GM21723 (cell line): ENCODE measurements around the gene SYNE1.
"Not testable (repeated sequence)": the region's sequence is repeated elsewhere in the genome, so short reads cannot be mapped to it uniquely, and the experiment has no call there.

ENCODE experiments used
- ATAC-seq: cut with Tn5 transposase; IDR thresholded peaks from one replicate; pipeline ENCODE4 v1.9.1; 2021; ENCODE audit warnings: mild to moderate bottlenecking, moderate library complexity; ENCODE audit not compliant: unreplicated experiment

The SYNE1 gene

DNA sequence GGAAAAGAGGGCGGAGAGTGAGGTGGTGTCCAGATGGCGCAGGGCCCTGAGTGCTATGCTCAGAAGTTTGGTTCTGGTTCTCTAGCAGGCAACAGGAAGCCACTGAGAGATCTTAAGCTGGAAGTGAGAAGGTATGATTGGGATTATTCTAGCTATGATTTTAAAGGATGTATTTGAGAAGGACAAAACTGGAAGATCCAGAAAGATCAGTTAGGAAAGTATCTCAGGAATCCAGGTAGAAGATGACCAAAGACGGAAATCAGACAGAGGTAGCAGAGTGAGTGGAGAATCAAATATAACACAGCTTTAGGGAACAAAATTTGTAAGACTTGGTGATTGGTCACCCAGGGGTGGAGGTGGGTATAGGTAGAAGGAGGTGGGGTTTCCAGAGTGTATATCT lies 5.8 kb downstream of the SYNE1 start:
- no peak for ATAC-seq

DNA sequence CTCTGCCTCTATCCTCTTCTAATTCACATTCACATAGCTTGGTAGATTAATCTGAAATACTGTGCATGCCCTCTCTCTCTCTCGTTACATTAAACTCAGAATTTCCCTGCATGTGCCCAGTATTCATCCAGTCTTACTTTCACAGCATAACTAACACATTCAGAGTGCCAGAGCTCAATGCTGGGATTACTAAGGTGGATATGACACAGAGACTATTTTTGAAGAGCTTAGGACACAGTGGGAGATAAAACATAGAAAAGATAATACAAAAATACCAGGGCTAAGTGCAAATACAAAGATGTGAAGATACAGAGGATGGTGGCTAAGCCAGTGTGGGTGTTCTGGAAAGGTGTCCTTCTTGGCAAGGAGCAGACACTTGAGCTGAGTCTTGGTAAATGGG lies 6.3 kb downstream of the SYNE1 start:
- ATAC-seq: no peak

DNA sequence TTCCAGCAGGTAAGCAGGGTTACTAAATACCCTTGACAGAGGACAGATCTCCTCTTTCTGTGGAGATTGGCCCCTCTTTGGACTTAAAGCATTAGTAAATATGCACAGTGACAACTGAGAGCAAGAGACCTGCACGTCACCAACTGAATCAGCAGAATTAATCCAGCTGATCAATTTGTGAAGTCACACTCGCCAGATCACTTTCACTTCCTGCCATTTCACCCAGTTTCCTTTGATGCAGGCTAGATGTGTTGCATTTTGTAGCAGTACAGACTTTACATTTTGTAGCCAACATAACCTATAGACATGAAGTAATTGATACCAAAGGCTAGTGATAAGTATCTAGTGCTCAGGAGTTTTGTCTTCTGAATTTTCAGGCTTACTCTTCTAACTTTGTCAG lies 11.9 kb downstream of the SYNE1 start:
- no peak for ATAC-seq

DNA sequence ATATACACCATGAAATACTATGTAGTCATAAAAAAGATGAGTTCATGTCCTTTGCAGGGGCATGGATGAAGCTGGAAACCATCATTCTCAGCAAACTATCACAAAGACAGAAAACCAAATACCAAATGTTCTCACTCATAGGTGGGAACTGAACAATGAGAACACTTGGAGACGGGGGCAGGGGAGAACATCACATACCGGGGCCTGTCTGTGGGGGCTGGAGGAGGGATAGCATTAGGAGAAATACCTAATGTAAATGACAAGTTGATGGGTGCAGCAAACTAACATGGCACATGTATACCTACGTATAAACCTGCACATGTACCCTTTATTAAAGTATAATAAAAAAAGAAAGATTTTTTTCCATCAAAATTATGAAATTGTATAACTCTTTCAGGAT lies 22.4 kb downstream of the SYNE1 start:
- not testable (repeated sequence) for ATAC-seq

DNA sequence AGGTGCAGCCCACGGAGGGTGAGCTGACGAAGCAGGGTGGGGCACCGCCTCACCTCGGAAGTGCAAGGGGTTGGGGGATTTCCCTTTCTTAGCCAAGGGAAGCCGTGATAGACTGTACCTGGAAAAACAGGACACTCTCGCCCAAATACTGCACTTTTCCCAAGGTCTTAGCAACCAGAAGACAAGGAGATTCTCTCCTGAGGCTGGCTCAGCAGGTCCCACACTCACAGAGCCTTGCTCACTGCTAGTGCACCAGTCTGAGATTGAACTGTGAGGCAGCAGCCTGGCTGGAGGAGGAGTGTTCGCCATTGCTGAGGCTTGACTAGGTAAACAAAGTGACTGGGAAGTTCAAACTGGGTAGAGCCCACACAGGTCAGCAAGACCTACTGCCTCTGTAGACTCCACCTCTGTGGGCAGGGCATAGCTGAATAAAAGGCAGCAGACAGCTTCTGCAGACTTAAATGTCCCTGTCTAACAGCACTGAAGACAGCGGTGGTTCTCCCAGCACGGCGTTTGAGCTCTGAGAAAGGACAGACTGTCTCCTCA lies 28.0 kb downstream of the SYNE1 start:
- ATAC-seq: no peak

DNA sequence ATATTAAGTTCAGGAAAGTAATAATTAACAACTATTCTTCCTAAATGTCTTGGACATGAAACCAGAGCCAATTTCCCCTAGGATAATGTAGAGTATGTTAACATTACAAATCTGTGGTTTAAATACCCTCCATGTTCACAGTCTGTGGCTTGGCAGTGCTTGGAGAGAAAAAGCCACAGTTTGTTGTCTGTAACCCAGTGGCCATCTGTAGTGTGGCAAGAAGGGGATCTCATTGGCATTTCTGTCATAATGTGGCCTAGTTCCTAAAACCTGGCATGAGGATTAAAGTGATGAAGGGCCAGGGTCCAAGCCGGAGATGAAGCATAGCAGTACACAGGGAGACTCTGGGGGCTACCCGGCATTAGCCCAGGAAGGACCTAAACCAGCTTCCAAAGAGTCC lies 31.2 kb downstream of the SYNE1 start:
- no peak for ATAC-seq

DNA sequence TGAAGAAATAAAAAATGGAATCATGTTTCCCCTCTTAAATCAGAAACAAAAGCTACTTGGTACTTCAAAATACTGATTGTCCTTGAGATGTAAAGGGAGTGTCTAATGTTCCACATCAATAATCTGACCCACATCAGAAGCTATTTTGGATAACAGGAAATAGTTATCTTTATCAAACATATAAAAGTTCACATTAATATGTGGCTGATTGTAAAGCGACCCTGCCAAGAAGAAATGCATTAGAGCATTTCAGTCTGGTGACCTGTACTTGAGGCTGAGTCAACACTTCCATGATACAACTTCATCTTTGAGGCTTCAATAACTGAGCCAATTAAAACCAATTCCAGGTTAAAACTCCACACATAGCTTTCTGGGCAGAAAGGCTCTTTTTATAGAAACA lies 31.8 kb downstream of the SYNE1 start:
- no peak for ATAC-seq

DNA sequence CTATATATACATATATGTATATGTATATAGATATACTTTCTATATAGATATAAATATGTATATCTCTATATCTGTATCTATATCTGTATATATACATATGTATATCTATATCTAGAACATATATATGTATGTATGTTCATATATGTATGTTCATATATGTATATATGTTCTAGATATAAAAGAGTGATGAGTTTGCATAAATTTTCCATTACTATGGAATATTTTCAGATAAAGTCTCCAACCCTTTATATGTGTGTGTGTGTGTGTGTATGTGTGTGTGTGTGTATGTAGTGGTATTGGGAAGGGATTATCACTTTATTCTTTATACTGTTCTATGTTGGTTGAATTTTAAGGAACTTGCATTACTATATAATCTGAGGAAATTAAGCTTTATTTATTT lies 33.3 kb downstream of the SYNE1 start:
- ATAC-seq: no peak

DNA sequence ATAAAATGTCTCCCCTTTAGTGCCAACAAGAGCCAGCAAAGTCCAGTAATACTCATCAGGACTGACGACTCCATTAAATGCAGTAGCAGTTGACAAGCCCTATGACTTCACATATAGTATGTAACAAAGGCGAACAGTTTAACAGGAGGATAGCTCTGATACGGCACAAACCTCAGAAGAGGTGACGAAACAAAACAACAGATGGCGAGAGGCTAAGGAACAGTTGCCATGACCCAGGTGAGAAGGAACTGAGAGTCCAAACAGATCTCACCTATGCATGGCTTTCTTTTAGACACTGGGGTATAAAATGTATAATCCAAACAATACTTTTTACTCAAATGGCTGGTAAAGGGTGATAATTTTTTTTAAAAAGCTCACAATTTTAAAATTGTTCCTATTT lies 37.1 kb downstream of the SYNE1 start:
- no peak for ATAC-seq

DNA sequence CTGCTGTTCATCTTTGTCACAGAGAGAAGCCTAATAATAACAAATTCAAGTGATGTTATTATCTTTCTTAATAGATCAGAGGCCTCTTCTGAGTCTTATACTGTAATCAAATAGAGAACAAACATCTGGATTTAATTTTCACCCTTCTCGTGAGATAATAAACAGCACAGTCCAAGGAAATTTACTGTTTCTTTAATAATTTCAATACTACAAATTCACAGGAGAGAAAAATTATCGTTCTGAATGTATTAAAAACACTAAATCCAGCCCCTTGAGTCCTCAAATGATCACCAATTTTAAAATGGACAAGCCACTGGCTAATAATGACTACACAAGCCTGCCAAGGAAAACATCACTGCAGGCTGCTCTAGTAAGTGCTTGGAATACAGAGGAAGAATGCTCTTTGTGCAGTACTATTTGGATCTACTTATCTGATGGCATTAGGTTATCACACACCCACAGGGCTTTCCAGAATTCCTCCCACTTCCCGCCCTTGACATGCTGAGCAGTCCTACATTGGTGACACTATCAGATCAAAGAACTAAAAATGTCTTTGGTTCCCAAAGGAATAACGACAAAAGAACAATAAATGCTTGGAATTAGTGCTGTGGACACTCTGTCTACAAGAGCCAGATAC lies 38.1 kb downstream of the SYNE1 start:
- ATAC-seq: no peak

DNA sequence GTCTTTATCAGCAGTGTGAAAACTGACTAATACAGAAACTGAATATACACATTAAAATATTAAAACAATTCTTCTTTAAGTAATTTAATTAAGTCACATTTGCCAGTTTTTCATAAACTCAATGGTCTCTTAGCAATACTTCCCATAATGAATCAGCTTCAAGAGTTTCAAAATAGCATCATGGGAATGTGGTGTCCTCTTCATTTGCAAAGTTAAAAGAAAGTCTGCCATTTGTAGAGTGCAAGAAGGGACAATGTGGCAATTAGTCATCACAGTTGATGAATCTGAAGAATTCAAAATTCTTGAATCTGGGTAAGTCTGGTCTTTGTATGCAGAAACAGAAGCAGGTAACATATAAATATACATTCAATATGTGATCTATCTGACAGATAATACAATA lies 38.7 kb downstream of the SYNE1 start:
- no peak for ATAC-seq

DNA sequence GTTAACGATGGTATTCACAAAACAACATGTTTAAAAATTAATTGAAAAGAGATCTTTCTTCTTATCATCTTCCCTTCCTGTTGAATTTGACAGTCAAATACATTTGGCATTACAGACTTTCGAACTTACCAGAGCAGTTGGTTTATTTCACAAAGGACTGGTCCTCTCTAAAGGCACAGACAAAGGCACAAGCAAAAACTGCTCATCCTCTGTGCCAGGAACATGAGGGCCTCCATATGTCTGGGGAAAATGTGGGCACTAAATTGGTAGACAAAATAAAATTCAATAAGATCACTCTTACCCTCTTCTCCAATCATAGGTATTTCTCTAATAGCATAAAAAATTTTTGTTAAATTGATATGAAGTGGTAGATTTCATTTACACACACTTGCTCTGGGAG lies 40.4 kb downstream of the SYNE1 start:
- ATAC-seq: no peak

DNA sequence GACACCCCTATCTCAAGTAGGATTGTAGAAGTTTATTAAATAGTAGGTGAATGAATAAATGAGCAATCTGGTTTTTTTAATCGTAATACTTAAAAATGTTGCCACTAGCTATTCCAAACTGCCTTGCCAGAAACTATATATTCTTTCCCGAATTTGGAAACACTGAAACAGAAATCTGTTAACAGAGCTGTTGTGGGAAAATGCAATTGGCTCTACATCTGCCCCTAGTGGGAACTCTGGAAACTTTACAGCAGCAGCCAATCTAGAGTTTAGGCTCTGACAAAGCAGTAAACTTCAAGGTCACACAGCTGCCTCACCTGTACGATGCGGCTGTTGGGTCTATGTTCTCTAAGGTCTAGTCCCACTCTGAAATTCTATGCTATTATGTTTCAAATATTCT lies 41.7 kb downstream of the SYNE1 start:
- ATAC-seq: no peak

DNA sequence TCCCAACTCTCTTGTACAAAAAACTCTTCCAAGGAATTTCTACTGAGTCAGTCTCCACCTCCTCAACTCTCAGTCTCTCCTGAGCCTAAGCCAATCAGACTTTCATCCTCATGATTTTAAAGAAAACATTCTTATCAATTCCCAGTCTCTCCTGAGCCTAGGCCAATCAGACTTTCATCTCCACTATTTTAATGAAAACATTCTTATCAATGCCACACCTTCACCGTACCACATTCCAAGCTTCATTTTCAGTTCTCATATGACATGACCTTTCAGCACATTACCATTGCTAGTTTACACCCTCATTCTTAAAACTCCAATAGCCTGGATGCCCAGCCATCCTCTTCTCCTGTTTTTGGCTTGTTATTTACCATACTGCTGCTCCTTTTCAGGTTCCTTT lies 42.5 kb downstream of the SYNE1 start:
- no peak for ATAC-seq

DNA sequence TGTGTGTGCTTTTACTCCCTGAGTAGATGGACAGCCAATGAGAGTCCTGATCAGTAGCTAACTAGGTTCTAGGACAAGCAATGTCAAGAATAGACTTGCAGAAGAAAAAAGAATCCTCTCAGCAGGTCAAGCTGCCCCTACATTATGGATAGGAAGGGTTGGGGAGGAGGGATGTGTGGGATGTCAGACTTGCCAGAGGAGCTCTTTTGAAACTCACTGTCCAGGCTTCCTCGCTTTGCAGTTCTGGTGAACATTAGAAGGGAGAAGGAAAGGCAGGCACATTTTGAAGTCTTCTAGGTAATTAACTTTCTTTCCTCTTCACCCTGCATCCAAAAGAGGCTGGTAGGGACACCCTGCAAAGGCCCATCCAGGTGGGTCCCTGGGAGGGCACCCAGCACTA lies 48.7 kb downstream of the SYNE1 start:
- ATAC-seq: no peak

DNA sequence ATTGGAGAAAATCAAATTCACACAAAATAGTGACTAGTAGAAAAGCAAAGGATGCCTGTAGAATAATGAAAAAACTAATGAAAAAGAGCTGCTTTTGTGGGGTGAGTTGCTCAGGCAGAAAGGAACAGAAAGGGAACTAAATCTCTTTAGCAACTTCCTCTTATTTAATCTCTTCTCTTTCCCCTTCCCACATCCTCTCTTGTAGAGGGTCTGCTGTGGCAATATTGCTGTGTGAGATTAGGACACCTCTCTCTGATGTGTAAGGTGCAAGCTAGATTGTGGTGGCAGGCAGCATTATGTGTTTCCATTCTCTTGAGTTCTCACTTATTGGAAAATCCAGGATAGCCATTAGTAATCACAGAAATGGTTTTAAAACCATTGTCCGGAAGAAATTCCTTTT lies 49.7 kb downstream of the SYNE1 start:
- ATAC-seq: no peak

DNA sequence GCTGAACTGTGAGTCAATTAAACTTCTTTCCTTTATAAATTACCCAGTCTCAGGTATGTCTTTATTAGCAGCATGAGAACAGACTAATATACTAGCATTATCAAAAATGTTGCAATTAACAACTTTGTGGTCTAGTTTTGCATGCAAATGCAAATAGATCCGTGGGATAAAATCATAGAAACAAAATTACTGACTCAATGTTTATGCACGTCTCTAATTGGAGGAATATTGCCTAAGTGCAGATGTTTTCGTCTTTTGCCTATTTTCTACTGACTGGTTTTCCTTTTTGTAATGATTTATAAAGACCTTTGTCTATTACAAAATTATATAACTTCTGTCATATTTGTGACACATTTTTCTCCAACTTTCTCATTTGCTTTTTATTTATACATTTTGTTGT lies 51.9 kb downstream of the SYNE1 start:
- no peak for ATAC-seq

DNA sequence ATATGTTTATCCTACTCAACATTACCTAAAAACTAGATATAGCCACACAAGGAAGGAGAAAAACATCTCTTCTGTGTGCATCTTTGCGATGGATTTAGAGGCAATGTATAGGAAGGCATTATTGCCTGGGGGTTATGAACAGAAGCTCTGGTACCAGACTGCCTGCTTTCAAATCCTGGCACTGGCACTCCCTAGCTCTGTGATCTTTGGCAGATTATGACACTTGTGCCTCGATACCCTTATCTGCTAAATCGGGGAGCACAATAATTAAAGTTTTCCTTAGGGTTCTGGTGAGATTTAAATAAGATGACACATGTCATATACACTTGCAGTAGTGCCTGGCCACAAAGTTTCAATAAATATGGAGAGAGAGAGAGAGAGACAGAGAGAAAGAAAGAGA lies 53.3 kb downstream of the SYNE1 start:
- ATAC-seq: no peak

DNA sequence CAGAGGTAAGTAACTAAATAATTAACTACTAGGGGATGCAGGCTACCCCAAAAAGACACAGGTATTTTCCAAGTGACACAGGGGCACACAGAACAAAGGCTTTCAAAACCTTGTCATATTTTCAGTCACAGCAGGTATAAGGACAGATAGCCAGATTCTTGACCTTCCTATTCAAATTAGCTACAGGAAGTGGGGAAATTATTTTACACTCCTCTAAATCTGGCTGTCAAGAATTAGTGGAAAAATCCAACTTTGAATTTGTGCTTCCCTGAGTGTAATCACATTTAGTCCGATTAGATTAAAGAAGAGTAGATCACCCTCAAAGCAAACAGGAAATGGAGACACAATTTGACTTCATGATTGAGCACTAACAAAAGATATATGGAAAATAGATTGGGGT lies 60.6 kb downstream of the SYNE1 start:
- ATAC-seq: no peak

DNA sequence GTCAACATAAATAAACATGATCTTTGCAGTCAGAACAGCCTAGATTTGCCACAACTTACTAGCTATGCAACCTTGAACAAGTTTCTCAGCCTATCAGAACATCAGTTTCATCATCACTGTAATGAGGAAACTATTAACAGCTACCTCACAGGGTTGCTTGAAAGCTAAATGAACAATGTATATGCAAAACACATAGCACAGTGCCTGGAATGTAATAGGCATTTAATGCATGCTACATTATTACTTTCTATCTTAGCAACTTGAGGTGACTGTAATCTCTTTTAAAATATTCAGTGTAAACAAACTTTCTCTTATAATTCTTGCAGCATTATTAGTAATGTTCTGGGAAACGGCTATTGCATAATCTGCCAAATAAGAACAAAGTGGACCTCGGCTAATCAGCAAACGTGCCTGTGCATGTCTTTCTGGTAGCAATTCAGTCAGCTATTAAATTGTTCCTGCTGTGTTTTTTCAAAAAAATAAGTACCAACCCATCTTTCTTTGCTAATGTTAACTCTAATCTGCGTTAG lies 61.5 kb downstream of the SYNE1 start:
- no peak for ATAC-seq

DNA sequence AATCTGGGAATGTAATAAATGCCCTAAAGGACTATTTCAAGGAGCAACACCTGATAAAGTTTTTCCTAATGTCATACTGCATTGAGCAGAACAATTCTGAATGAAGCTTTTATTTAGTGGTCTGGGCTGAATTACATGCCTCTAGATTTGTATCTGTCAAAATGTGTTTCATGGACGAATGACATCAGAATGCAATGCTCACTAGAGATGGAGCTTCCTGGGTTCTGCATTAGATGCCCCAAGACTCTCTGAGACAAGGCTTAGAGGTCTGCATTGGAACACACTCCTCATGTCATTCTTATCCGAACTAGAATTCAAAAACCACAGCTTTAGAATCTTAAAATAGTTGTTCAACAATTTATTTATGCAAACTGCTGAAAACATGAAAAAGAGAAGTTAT lies 62.0 kb downstream of the SYNE1 start:
- no peak for ATAC-seq

DNA sequence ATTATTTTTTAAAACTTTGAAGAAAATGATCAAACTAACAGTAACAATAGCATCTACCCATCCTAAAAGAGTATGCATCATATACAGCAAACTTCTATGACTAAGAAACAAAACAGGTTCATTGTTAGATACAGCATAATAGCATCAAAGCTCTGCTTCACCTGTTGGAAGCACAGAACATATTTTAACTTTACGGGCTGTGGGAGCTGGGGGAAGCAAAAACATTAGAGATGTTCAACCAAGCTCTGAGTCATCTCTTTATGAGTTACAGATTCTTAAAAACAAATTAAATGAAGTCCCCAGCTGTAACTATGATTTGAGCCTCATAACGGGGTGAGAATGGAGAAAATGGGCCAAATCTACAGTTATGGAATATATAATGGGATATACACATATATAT lies 63.4 kb downstream of the SYNE1 start:
- no peak for ATAC-seq
